GM06990 (cell line): ENCODE results near the gene ADARB2.

Experiments
- DNase-seq: peaks from one replicate; pipeline ENCODE4 v3.0.0-alpha.2; 2011; ENCODE audit not compliant: insufficient read length; ENCODE audit errors: extremely low read depth
- H3K27me3 ChIP-seq: replicated peaks from 2 replicates; pipeline ENCODE4 v1.6.0; 2011; ENCODE audit warnings: low read length; ENCODE audit not compliant: control insufficient read depth, insufficient read depth
- H3K36me3 ChIP-seq: 2 replicates; pipeline ENCODE4 v1.5.1; 2011; ENCODE audit warnings: low read length; ENCODE audit not compliant: control insufficient read depth, insufficient read depth
- H3K4me3 ChIP-seq: replicated peaks from 2 replicates; pipeline ENCODE4 v1.5.1; 2011; ENCODE audit warnings: low read depth, mild to moderate bottlenecking, control low read depth, low read length
- TF ChIP-seq, protein P1 (sequence below): IDR thresholded peaks from 2 replicates; pipeline ENCODE4 v1.5.1; 2011; ENCODE audit warnings: low read length, control low read depth, mild to moderate bottlenecking, inconsistent platforms; ENCODE audit not compliant: insufficient read depth, poor library complexity, severe bottlenecking

Gene ADARB2

GRCh38 chr10:1347962-1348772, 389.2 kb downstream of the ADARB2 start:
- DNase-seq, result no peak
- TF ChIP-seq, protein P1, sequence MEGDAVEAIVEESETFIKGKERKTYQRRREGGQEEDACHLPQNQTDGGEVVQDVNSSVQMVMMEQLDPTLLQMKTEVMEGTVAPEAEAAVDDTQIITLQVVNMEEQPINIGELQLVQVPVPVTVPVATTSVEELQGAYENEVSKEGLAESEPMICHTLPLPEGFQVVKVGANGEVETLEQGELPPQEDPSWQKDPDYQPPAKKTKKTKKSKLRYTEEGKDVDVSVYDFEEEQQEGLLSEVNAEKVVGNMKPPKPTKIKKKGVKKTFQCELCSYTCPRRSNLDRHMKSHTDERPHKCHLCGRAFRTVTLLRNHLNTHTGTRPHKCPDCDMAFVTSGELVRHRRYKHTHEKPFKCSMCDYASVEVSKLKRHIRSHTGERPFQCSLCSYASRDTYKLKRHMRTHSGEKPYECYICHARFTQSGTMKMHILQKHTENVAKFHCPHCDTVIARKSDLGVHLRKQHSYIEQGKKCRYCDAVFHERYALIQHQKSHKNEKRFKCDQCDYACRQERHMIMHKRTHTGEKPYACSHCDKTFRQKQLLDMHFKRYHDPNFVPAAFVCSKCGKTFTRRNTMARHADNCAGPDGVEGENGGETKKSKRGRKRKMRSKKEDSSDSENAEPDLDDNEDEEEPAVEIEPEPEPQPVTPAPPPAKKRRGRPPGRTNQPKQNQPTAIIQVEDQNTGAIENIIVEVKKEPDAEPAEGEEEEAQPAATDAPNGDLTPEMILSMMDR, result no peak
- no peaks in the 10 kb centered on the region for H3K27me3 ChIP-seq
- no peak overlapping the region for H3K4me3 ChIP-seq
- no peaks in the 10 kb centered on the region for H3K36me3 ChIP-seq

DNA sequence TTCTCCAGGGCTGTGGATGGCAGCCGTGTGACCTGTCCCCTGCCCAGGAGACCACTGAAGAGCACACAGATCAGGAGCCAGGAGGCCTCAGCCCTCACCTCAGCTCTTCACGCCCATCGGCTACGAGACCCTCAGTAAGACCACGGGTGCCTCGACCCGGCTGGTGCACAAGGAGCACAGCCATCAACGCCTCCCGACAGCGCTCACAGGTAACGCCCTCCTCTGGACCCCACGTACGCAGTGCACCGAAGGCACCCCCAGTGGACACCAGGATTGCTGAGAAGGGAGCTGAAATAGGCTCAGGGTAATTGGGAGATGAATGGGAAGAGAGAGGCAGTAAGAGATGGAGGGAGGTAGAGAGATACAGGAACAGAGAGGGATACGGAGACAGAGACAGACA, 389.8 kb downstream of the ADARB2 start:
- no peak overlapping the region for H3K4me3 ChIP-seq
- TF ChIP-seq, protein P1, result no peak
- no peak for DNase-seq
- no peaks in the 10 kb centered on the region for H3K27me3 ChIP-seq
- no peaks in the 10 kb centered on the region for H3K36me3 ChIP-seq

DNA sequence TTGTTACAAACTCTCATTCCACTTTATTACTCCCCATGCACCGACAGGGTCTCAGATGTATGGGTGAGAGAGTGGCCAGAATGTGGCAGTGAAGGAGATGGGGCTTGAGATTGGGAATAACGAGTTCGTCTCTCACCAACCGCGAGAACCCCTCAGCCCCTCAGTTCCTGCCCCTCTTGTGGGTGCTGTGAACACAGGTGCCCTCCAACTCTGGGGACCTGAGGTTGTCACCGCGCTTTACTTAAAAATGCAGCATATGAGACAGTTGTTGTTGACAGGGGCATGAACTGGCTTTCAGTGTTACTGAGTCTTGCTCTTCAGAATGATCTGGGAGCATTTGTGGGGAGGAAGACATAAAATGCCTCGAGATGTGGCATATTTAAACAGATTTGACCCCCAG, 391.1 kb downstream of the ADARB2 start:
- no peaks in the 10 kb centered on the region for H3K27me3 ChIP-seq
- no peak overlapping the region for H3K4me3 ChIP-seq
- no peak for DNase-seq
- TF ChIP-seq, protein P1, result no peak
- no peaks in the 10 kb centered on the region for H3K36me3 ChIP-seq

DNA sequence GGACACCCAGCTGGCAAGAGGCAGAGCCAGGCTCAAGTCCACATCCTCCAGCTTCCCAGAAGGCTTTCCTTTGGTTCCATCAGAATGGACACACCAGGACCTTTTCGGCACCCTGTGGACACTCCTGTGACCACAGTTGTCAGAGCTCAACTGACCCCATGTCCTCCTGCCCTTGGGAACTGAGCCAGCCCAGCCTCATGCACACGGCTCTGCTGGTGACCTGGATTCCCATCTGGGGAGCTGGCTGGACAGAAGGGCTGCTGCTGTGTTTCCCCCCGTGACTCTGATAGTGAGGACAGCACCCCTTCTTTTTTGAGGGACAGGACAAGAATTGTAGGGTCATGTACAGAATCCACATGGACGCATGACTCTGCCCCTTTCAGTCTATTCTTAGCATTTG, 392.0 kb downstream of the ADARB2 start:
- TF ChIP-seq, protein P1, result no peak
- H3K36me3 ChIP-seq, result no peaks in the 10 kb centered on the region
- DNase-seq, result no peak
- H3K4me3 ChIP-seq, result no peak overlapping the region
- no peaks in the 10 kb centered on the region for H3K27me3 ChIP-seq

DNA sequence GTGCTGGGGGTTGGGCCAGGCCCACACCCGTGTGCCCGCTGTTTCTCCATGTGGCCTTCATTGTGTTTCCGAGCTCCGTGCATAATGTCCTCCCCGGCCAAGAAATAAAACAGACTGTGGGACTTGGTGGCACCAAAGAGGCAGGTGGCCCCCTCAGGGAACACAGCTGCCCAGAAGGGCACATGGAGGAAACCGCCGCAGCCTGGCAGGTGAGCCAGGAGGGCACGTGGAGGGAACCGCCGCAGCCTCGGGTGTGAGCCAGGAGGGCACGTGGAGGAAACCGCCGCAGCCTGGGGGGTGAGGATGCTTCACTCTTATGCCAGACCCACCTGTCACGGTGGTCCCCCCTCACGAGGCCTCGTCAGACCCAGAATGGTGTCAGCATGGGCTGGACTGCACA, 392.5 kb downstream of the ADARB2 start:
- no peak overlapping the region for H3K4me3 ChIP-seq
- H3K36me3 ChIP-seq, result no peaks in the 10 kb centered on the region
- DNase-seq, result no peak
- TF ChIP-seq, protein P1, result no peak
- H3K27me3 ChIP-seq, result no peaks in the 10 kb centered on the region

GRCh38 chr10:1344408-1344807, 392.9 kb downstream of the ADARB2 start:
- TF ChIP-seq, protein P1, result no peak
- no peak overlapping the region for H3K4me3 ChIP-seq
- no peak for DNase-seq
- no peaks in the 10 kb centered on the region for H3K27me3 ChIP-seq
- no peaks in the 10 kb centered on the region for H3K36me3 ChIP-seq
